Dermis blood vessel endothelial cell (primary cell): Measurements from ENCODE around the gene LRP1. TPM values are rescaled to one million over a fixed set of nuclear protein-coding genes. Genes with fewer than 3 reads are reported as not detected.

Experiments used
- DNase-seq: peaks from one replicate; pipeline ENCODE4 v3.0.0; 2010
- total RNA-seq: library from RNA; depleted of rRNA; stranded (reverse); fragments of >200 nt; gene quantifications from 2 replicates; pipeline ENCODE4 v1.2.3, GENCODE V29; 2014

LRP1 gene
- 1.7 and 3.2 TPM in 2 replicates for total RNA-seq

DNA sequence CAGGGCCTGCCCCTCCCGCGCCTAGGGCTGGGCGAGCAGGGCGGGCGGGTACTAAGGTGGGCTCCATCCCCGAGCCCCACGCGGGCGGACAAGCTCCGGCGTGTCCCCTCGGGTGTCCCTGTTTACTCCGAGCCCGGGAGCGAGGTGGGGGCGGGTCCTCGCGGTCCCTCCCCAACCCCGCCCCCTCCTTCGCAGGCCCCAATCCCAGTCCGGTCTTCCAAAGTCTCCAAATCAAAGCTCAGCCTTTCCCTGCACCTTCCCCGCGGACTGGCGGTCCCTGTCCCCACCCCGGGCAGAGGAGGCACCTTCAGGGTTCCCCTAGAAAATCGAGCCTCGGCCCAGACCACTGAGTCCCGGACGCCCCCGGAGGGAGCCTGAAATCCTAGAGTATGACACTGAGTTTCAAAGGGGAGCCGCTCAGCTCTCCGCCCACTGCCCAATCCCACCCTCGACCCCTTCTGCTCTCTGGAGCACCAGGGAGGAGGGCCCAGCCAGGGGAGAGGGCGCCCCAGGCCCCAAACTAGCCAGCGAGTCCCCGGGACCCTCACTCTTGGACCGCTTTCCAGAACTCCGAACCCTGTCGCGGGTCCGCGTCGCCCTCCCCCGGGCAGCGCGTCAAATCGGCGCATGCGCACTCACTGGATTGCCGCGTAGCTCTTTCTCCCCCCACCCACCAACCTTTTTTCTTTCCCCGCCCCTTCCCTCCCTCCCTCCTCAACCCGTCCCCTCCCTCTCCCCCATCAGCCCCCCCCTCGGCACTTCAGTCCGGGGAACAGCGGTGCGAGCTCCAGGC is at the start of gene LRP1:
Gene LRP1, plus strand, starts transcription at position 758 of the 793 bp plus-strand sequence. CDS start 482 bp downstream, outside the sequence.
- DNase-seq, result peak; percentile 60

GRCh38 chr12:57078519-57079404 is 49.5 kb upstream of the LRP1 start, which contains the start of gene NEMP1:
Gene NEMP1, minus strand, starts transcription at chr12:57078791. Its CDS starts 46 bp downstream, at chr12:57078745.
- DNase-seq, result peak; percentile 100

DNA sequence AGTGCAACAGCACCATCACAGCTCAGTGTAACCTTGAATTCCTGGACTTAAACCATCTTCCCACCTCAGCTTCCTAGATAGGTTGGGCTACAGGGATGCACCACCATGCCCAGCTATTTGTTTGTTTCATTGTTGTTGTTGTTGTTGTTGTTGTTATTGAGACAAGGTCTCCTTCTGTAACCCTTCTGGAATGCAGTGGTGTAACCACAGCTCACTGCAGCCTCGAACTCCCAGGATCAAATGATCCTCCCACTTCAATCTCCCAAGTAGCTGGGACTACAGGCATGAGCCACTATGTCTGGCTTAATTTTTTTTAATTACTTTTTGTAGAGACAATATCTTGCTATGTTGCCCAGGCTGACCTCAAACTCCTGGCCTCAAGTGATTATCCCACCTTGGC is 48.5 kb upstream of the LRP1 start:
- DNase-seq, result no peak

GRCh38 chr12:57080855-57081254 is 47.4 kb upstream of the LRP1 start:
- DNase-seq, result no peak

- DNase-seq, result peak; percentile 25
Measured at GRCh38 chr12:57085999-57086492, 42.2 kb upstream of the LRP1 start.

DNA sequence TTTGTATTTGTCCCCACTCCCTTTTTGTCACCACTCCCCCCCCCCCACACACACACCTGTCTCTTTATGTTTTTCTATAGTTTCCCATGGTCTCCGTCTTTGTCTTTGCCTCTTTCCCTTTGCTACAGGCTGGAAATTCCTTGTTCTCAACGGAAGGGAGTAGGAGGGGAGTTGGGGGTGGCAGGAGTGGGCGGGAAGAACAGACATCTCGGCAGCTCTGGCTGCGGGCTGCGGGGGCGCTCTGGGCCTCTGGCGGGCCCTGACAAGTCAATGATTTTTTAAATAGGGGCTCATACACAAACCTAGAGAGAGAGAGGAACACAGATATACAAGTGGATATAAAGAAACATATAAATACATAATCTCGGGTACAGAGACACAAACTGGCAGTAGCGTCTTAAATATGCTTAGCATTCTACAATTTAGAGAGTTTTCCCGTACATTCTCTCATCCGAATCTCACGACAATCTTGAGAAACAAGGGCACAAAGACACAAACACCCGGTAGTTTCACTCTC is 41.7 kb upstream of the LRP1 start:
- DNase-seq, result peak; percentile 89

- peak; percentile 92 for DNase-seq
Measured at GRCh38 chr12:57087010-57087690, 41.1 kb upstream of the LRP1 start.

GRCh38 chr12:57087691-57088353 is 40.5 kb upstream of the LRP1 start:
- DNase-seq, result peak; percentile 93

GRCh38 chr12:57088354-57089270 is 39.7 kb upstream of the LRP1 start, which contains the start of gene NAB2:
Gene NAB2, plus strand, starts transcription at chr12:57089114. Its CDS starts 158 bp downstream, at chr12:57089272.
- peak; percentile 93 for DNase-seq

DNA sequence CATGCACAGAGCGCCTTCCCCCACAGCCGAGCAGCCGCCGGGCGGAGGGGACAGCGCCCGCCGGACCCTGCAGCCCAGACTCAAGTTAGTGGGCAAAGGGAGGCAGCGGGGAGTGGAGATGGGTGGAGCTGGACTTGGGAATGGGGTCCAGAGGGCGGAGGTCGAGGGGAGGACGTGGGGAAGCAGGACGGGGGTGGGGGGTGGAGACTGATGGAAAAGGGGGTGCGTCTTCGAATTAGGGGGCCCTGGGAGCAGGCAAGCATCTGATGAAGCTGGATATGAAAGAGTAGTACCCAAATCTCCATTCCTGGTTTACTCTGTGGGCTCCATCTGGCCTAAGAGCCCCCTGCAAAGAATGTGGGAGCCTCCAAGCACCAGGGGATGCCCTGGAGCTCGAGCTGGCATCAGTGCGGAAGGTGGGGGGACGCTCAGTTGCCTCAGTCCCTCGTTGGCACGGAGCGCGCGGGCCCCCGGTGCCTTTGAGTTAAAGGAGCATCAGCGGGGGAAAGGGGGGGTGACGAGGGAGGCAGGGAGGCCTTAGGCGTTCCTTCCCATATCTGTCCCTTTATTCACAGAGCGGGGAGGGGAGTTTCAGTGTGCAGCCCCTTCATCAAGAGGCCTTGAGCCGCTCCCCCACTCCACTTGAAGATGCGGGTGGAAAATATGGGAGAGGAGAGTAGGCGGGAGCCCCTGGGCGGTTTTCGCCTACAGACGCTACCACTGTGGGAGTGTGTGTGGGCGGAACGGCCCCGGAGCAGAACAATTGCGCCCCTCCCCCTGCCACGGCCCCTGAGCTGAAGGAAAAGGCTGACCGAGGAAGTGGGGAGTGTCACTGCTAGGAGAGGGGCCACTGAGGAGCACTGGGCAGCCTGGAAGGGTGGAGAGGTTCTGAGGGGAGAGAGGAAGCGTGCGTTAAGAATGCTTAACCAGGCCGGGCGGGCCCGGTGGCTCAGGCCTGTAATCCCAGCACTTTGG is 38.7 kb upstream of the LRP1 start:
- peak; percentile 76 for DNase-seq

- no peak for DNase-seq
Measured at GRCh38 chr12:57090490-57090889, 37.8 kb upstream of the LRP1 start.

DNA sequence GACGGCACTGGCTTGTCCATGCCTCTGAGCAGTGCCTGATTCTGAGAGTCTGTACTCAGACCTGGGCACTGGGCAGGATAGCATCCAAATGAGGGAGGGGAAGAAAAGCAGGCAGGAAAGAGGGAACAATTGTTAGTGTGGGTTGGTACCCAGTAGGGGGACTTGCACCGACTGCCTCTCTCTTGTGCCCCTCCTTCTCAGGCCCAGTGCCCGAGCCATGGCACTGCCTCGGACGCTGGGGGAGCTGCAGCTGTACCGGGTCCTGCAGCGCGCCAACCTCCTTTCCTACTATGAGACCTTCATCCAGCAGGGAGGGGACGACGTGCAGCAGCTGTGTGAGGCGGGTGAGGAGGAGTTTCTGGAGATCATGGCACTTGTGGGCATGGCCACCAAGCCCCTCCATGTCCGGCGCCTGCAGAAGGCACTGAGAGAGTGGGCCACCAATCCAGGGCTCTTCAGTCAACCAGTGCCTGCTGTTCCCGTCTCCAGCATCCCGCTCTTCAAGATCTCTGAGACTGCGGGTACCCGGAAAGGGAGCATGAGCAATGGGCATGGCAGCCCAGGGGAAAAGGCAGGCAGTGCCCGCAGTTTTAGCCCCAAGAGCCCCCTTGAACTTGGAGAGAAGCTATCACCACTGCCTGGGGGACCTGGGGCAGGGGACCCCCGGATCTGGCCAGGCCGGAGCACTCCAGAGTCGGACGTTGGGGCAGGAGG is 37.2 kb upstream of the LRP1 start:
- DNase-seq, result no peak

- no peak for DNase-seq
Measured at GRCh38 chr12:57091638-57092528, 36.4 kb upstream of the LRP1 start.

GRCh38 chr12:57092529-57092862 is 35.8 kb upstream of the LRP1 start:
- no peak for DNase-seq

- no peak for DNase-seq
Measured at GRCh38 chr12:57092876-57093414, 35.3 kb upstream of the LRP1 start.

DNA sequence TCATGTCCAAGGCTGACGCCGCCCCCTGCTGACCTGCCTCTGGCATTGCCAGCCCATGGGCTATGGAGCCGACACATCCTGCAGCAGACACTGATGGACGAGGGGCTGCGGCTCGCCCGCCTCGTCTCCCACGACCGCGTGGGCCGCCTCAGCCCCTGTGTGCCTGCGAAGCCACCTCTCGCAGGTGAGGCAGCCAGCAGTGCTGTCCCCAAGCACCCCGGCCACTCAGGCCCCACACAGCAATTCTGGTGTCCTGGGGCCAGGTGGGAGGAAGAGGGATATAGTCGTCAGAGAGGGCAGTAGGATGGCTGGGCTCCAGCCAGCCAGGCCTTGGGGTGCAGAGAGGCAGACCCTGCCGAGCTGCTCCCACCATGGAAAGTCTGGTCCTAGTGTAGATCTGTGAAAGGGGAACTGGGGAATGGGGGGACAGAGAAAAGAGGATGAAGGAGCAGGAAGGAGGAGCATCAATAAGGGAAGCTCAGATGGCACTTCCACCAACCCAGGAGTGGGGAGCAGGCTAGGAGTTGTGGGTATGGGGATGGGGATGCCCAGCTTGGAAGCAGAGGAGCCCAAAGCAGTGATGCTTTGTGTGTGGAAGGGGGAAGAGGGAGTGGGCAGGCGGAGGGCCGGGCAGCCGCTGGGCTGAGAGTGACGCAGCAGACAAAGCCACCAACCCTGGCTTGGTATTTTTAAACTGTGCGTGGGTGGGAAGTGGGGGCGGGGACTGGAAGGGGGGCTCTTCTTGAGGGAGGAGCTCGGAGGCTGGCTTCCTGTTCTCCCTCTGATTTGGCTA is 34.7 kb upstream of the LRP1 start:
- DNase-seq, result peak; percentile 70
